Measurements from ENCODE around the gene ADGRB3. TPM values are rescaled to one million over a fixed set of nuclear protein-coding genes. Genes with fewer than 3 reads are reported as not detected.

The ADGRB3 gene
- total and polyA plus RNA-seq, 4 donors, result 0.47 to 24.6 (median 1.9) TPM

DNA sequence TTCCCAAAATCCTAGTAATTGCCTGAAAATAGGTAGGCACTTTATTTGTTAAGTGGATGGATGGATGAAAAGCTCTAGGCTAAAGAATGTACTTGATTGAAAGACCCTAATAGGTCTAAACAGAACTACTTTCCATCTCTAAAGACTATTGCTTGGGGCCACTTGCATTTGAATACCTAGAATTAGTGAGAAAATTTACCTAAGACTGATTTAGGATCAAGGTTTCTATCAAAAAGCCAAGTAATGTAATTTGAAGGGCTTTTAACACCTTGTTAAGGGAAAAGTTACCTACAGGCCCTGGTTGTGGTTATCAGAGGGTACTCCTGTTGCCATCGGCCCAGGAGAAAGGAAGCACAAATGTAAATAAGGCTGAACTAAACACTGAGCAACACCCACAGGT lies 581.0 kb downstream of the ADGRB3 start:
- no peak for ATAC-seq (ENCODE audit: insufficient read depth, low FRiP score)
- no peaks in the 10 kb centered on the region for H3K4me1 ChIP-seq (ENCODE audit: control insufficient read depth in 5 of 5, insufficient read depth in 5 of 5, low read length in 5 of 5)
- 31 to 50% methylated on average over 1 of the region's 1 CpG for WGBS, 2 donors
- no peak for TF ChIP-seq CTCF (IDR thresholded peaks at IDR 0.05; ENCODE audit: control extremely low read depth, extremely low read depth)
- no peak for DNase-seq
- no peaks in the 10 kb centered on the region for H3K9me3 ChIP-seq (ENCODE audit: control insufficient read depth in 4 of 4, insufficient read depth in 3 of 4, low read length in 3 of 4)
- no peak overlapping the region for H3K4me3 ChIP-seq
- H3K27me3 ChIP-seq (ENCODE audit: control insufficient read depth in 3 of 3, insufficient read depth in 3 of 3, low read length in 2 of 3), result no peaks in the 10 kb centered on the region
- no peak overlapping the region for H3K9ac ChIP-seq (ENCODE audit: insufficient read depth in 1 of 2, low read length in 2 of 2)
- H3K27ac ChIP-seq (ENCODE audit: low read depth in 1 of 2, low read length in 1 of 2), result no peak overlapping the region
- H3K36me3 ChIP-seq (ENCODE audit: control insufficient read depth in 4 of 4, insufficient read depth in 4 of 4, low read length in 4 of 4), result no peaks in the 10 kb centered on the region

GRCh38 chr6:69217343-69217742 lies 582.3 kb downstream of the ADGRB3 start:
- H3K27me3 ChIP-seq (ENCODE audit: control insufficient read depth in 3 of 3, insufficient read depth in 3 of 3, low read length in 2 of 3), result no peaks in the 10 kb centered on the region
- ATAC-seq (ENCODE audit: insufficient read depth, low FRiP score), result no peak
- no peaks in the 10 kb centered on the region for H3K9me3 ChIP-seq (ENCODE audit: control insufficient read depth in 4 of 4, insufficient read depth in 3 of 4, low read length in 3 of 4)
- WGBS, 2 donors, result 76 to 83% methylated on average over 2 of the region's 2 CpGs
- no peak for DNase-seq
- no peak for TF ChIP-seq CTCF (IDR thresholded peaks at IDR 0.05; ENCODE audit: control extremely low read depth, extremely low read depth)
- no peaks in the 10 kb centered on the region for H3K36me3 ChIP-seq (ENCODE audit: control insufficient read depth in 4 of 4, insufficient read depth in 4 of 4, low read length in 4 of 4)
- H3K4me3 ChIP-seq, result no peak overlapping the region
- no peak overlapping the region for H3K27ac ChIP-seq (ENCODE audit: low read depth in 1 of 2, low read length in 1 of 2)
- H3K4me1 ChIP-seq (ENCODE audit: control insufficient read depth in 5 of 5, insufficient read depth in 5 of 5, low read length in 5 of 5), result no peaks in the 10 kb centered on the region
- no peak overlapping the region for H3K9ac ChIP-seq (ENCODE audit: insufficient read depth in 1 of 2, low read length in 2 of 2)

DNA sequence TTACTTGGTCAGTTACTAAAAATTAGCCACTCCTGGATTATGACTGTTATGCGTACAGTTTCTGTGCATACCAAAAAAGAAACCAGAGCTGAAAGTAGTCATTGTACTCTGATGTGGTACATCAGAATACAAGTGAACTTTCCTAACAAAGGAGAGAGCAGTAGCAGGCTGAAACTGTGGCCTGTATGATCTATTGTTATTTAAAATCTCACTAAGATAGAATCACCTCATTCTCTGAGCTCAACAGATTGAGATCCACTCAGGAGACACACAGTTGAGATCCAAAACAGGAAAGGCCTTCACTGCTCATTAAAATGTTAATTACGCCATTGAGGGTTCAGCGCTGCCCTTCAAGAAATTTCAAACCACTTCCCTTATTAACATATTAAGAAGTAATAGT lies 585.3 kb downstream of the ADGRB3 start:
- H3K27me3 ChIP-seq (ENCODE audit: control insufficient read depth in 3 of 3, insufficient read depth in 3 of 3, low read length in 2 of 3), result no peaks in the 10 kb centered on the region
- H3K9me3 ChIP-seq (ENCODE audit: control insufficient read depth in 4 of 4, insufficient read depth in 3 of 4, low read length in 3 of 4), result no peaks in the 10 kb centered on the region
- H3K4me3 ChIP-seq, result no peak overlapping the region
- TF ChIP-seq CTCF (IDR thresholded peaks at IDR 0.05; ENCODE audit: control extremely low read depth, extremely low read depth), result no peak
- no peak for DNase-seq
- 79 to 80% methylated on average over 3 of the region's 3 CpGs for WGBS, 2 donors
- no peak overlapping the region for H3K9ac ChIP-seq (ENCODE audit: insufficient read depth in 1 of 2, low read length in 2 of 2)
- no peaks in the 10 kb centered on the region for H3K4me1 ChIP-seq (ENCODE audit: control insufficient read depth in 5 of 5, insufficient read depth in 5 of 5, low read length in 5 of 5)
- H3K36me3 ChIP-seq (ENCODE audit: control insufficient read depth in 4 of 4, insufficient read depth in 4 of 4, low read length in 4 of 4), result no peaks in the 10 kb centered on the region
- no peak for ATAC-seq (ENCODE audit: insufficient read depth, low FRiP score)
- no peak overlapping the region for H3K27ac ChIP-seq (ENCODE audit: low read depth in 1 of 2, low read length in 1 of 2)

DNA sequence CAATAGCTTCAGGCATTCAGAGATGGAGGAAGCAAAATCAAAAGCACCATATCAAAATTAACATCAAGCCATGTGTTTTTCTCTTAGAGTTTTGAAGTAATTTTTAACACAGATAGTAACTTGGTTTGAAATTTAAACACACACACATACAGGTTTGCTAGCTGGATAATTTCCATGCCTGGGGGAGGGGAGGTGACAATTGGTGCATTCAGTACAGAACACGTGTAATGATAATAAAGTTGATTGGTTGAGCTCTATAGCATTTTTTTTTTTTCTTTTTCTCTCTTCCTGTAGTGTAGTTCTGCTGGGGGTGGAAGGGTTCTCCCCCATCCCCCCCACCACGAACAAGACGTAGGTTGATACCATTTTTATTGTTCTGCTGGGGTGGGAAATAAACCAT lies 596.9 kb downstream of the ADGRB3 start:
- DNase-seq (no peak), ATAC-seq (ENCODE audit: insufficient read depth, low FRiP score) (no peak)
- Histone ChIP-seq H3K36me3 (ENCODE audit: control insufficient read depth in 4 of 4, insufficient read depth in 4 of 4, low read length in 4 of 4) (no peaks in the 10 kb centered on the region), H3K4me3 (no peak overlapping the region), H3K27ac (ENCODE audit: low read depth in 1 of 2, low read length in 1 of 2) (no peak overlapping the region), H3K9me3 (ENCODE audit: control insufficient read depth in 4 of 4, insufficient read depth in 3 of 4, low read length in 3 of 4) (no peaks in the 10 kb centered on the region), H3K27me3 (ENCODE audit: control insufficient read depth in 3 of 3, insufficient read depth in 3 of 3, low read length in 2 of 3) (no peaks in the 10 kb centered on the region), H3K9ac (ENCODE audit: insufficient read depth in 1 of 2, low read length in 2 of 2) (no peak overlapping the region), H3K4me1 (ENCODE audit: control insufficient read depth in 5 of 5, insufficient read depth in 5 of 5, low read length in 5 of 5) (peaks cover 0 to 3% (median 0%) of the 10 kb centered on the region in 5 donors)
- no peak for TF ChIP-seq CTCF (IDR thresholded peaks at IDR 0.05; ENCODE audit: control extremely low read depth, extremely low read depth)
- WGBS, 2 donors, result 55% methylated on average over 3 of the region's 3 CpGs
